Measurements from ENCODE around the gene RBM10. TPM values are rescaled to one million over a fixed set of nuclear protein-coding genes. Genes with fewer than 3 reads are reported as not detected.

Gene RBM10
- total RNA-seq, 4 donors from 2014 or later: 25.3 to 38.4 (median 29.8) TPM

GRCh38 chrX:47156611-47157520, 11.8 kb downstream of the RBM10 start:
- H3K27ac ChIP-seq (replicated peaks in 1 of 4): no peak overlapping the region
- DNase-seq (ENCODE audit: extremely low spot score): no peak
- no peak overlapping the region for H3K4me3 ChIP-seq
- H3K36me3 ChIP-seq: peaks cover 0 to 30% (median 19%) of the 10 kb centered on the region in 4 donors
- WGBS: 87% methylated on average over 24 of the region's 26 CpGs
- H3K4me1 ChIP-seq: peaks cover 0 to 2% (median 0%) of the 10 kb centered on the region in 4 donors
- TF ChIP-seq, protein P1, sequence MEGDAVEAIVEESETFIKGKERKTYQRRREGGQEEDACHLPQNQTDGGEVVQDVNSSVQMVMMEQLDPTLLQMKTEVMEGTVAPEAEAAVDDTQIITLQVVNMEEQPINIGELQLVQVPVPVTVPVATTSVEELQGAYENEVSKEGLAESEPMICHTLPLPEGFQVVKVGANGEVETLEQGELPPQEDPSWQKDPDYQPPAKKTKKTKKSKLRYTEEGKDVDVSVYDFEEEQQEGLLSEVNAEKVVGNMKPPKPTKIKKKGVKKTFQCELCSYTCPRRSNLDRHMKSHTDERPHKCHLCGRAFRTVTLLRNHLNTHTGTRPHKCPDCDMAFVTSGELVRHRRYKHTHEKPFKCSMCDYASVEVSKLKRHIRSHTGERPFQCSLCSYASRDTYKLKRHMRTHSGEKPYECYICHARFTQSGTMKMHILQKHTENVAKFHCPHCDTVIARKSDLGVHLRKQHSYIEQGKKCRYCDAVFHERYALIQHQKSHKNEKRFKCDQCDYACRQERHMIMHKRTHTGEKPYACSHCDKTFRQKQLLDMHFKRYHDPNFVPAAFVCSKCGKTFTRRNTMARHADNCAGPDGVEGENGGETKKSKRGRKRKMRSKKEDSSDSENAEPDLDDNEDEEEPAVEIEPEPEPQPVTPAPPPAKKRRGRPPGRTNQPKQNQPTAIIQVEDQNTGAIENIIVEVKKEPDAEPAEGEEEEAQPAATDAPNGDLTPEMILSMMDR (IDR thresholded peaks at IDR 0.05): no peak
- TF ChIP-seq POLR2A (IDR thresholded peaks at IDR 0.05; ENCODE audit: low read depth) (no peak), POLR2AphosphoS5 (IDR thresholded peaks at IDR 0.05) (no peak), EP300 (IDR thresholded peaks at IDR 0.05) (no peak)
- intact Hi-C loops (cut with DNase I): no loop called here
- H3K27me3 ChIP-seq: peaks cover 0 to 2% (median 0%) of the 10 kb centered on the region in 4 donors
- no peaks in the 10 kb centered on the region for H3K9me3 ChIP-seq

- no peak for DNase-seq (ENCODE audit: extremely low spot score)
- TF ChIP-seq, protein P1 (IDR thresholded peaks at IDR 0.05): no peak
- TF ChIP-seq POLR2A (IDR thresholded peaks at IDR 0.05; ENCODE audit: low read depth) (no peak), POLR2AphosphoS5 (IDR thresholded peaks at IDR 0.05) (no peak), EP300 (IDR thresholded peaks at IDR 0.05) (no peak)
- 94% methylated on average over 16 of the region's 16 CpGs for WGBS
Observed at GRCh38 chrX:47158131-47158530, 13.1 kb downstream of the RBM10 start.

DNA sequence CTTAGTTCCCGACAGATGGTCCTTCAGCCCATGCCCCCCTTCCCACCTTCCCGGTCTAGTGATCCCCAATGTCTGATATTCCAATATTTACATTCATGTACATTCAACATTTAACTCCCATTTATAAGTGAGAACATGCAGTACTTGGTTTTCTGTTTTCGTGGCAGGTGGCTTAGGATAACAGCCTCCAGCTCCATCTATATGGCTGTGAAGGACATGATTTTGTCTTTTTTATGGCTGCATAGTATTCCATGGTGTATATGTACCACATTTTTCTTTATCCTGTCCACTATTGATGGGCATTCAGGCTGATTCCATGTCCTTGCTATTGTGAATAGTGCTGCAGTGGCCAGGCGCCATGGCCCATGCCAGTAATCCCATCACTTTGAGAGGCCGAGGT, 13.8 kb downstream of the RBM10 start:
- WGBS: 99% methylated on average over 5 of the region's 5 CpGs
- Histone ChIP-seq H3K9me3 (no peaks in the 10 kb centered on the region), H3K27me3 (peaks cover 0 to 4% (median 0%) of the 10 kb centered on the region in 4 donors), H3K4me3 (no peak overlapping the region), H3K36me3 (peaks cover 0 to 29% (median 16%) of the 10 kb centered on the region in 4 donors), H3K4me1 (no peaks in the 10 kb centered on the region), H3K27ac (replicated peaks in 1 of 4) (no peak overlapping the region)
- TF ChIP-seq POLR2A (IDR thresholded peaks at IDR 0.05; ENCODE audit: low read depth) (no peak), POLR2AphosphoS5 (IDR thresholded peaks at IDR 0.05) (no peak), EP300 (IDR thresholded peaks at IDR 0.05) (no peak)
- TF ChIP-seq, protein P1 (IDR thresholded peaks at IDR 0.05): no peak
- no peak for DNase-seq (ENCODE audit: extremely low spot score)
- intact Hi-C loops (cut with DNase I): no loop called here

More at GRCh38 chrX:47158131-47158530, 13.1 kb downstream of the RBM10 start:
- no peak overlapping the region for H3K4me3 ChIP-seq
- intact Hi-C loops (cut with DNase I): no loop called here
- no peak overlapping the region for H3K27ac ChIP-seq (replicated peaks in 1 of 4)
- peaks cover 0 to 29% (median 17%) of the 10 kb centered on the region in 4 donors for H3K36me3 ChIP-seq
- no peaks in the 10 kb centered on the region for H3K4me1 ChIP-seq
- H3K9me3 ChIP-seq: no peaks in the 10 kb centered on the region
- H3K27me3 ChIP-seq: peaks cover 0 to 4% (median 0%) of the 10 kb centered on the region in 4 donors

DNA sequence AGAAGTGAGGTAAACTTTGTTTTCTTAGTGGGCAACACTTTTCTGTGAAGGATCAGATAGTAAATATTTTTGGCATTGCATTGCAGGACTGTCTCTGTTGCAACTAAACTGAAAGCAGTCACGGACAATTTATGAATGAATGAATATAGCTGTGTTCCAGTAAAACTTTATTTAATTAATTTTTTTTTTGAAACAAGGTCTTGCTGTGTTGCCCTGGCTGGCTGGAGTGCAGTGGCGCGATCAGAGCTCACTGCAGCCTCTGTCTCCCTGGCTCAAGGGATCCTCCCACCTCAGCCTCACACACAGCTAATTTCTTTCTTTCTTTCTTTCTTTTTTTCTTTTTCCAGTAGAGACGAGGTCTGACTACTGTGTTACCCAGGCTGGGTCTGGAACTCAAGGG, 15.8 kb downstream of the RBM10 start:
- TF ChIP-seq EP300 (IDR thresholded peaks at IDR 0.05) (no peak), POLR2AphosphoS5 (IDR thresholded peaks at IDR 0.05) (no peak), POLR2A (IDR thresholded peaks at IDR 0.05; ENCODE audit: low read depth) (no peak)
- TF ChIP-seq, protein P1 (IDR thresholded peaks at IDR 0.05): no peak
- Histone ChIP-seq H3K4me1 (no peaks in the 10 kb centered on the region), H3K9me3 (no peaks in the 10 kb centered on the region), H3K36me3 (peaks cover 0 to 20% (median 11%) of the 10 kb centered on the region in 4 donors), H3K27me3 (peaks cover 0 to 4% (median 0%) of the 10 kb centered on the region in 4 donors), H3K27ac (replicated peaks in 1 of 4) (no peak overlapping the region), H3K4me3 (no peak overlapping the region)
- WGBS: 66% methylated on average over 4 of the region's 4 CpGs
- DNase-seq (ENCODE audit: extremely low spot score): no peak
- intact Hi-C loops (cut with DNase I): no loop called here
